A673 (cell line): Measurements from ENCODE around the gene SPEM3. TPM values are rescaled to one million over a fixed set of nuclear protein-coding genes. Genes with fewer than 3 reads are reported as not detected.

Experiments
- BruUV-seq: library from RNA; stranded (reverse); fragments of 400-500 nt; replicated peaks from 2 replicates; lab custom pipeline; 2021; lab: Mats Ljungman, UMichigan
- CTCF ChIA-PET: fragments of 300-600 bp; sonication (Branson Sonifier 250); formaldehyde crosslinking; loops from one replicate; lab custom pipeline; 2022; ENCODE audit warnings: antibody characterized with exemption; lab: Charles Lee
- POLR2A ChIA-PET: fragments of 300-600 bp; sonication (Branson Sonifier 250); formaldehyde crosslinking; loops from one replicate; lab custom pipeline; 2022; ENCODE audit warnings: antibody characterized with exemption; ENCODE audit not compliant: low non-redundant PET; lab: Charles Lee
- DNase-seq: peaks from one replicate; pipeline ENCODE4 v3.0.0-alpha.2; 2015; ENCODE audit warnings: low spot score
- H3K27ac ChIP-seq: fragments of 200-600 bp; sonication (generic); 2 replicates; pipeline ENCODE4 v1.5.1; 2016; ENCODE audit warnings: mixed run types, low read depth, mild to moderate bottlenecking, mixed read lengths, antibody characterized with exemption, low read length; ENCODE audit not compliant: poor library complexity, severe bottlenecking
- H3K27me3 ChIP-seq: fragments of 200-600 bp; sonication (generic); replicated peaks from 2 replicates; pipeline ENCODE4 v1.6.1; 2017; ENCODE audit warnings: mixed run types, low read depth, mild to moderate bottlenecking, mixed read lengths, antibody characterized with exemption, low read length; ENCODE audit not compliant: insufficient read depth, poor library complexity
- H3K36me3 ChIP-seq: fragments of 200-600 bp; sonication (generic); 2 replicates; pipeline ENCODE4 v1.6.1; 2016; ENCODE audit warnings: mixed run types, mild to moderate bottlenecking, mixed read lengths, antibody characterized with exemption, low read length; ENCODE audit not compliant: insufficient read depth, poor library complexity, severe bottlenecking
- H3K4me1 ChIP-seq: fragments of 200-600 bp; sonication (generic); 2 replicates; pipeline ENCODE4 v1.6.1; 2017; ENCODE audit warnings: mixed run types, mild to moderate bottlenecking, mixed read lengths, antibody characterized with exemption, low read length; ENCODE audit not compliant: insufficient read depth, poor library complexity, severe bottlenecking
- H3K4me3 ChIP-seq: fragments of 200-600 bp; sonication (generic); 2 replicates; pipeline ENCODE4 v1.5.1; 2016; ENCODE audit warnings: low read depth, mixed run types, mild to moderate bottlenecking, mixed read lengths, low read length; ENCODE audit not compliant: poor library complexity, severe bottlenecking
- H3K9me3 ChIP-seq: fragments of 200-600 bp; sonication (generic); 2 replicates; pipeline ENCODE4 v1.6.1; 2016; ENCODE audit warnings: mixed run types, low read depth, mild to moderate bottlenecking, mixed read lengths, antibody characterized with exemption, low read length; ENCODE audit not compliant: poor library complexity, severe bottlenecking
- CTCF ChIP-seq: fragments of 300-800, 200-600 bp; sonication (generic); conservative IDR thresholded peaks from 2 replicates; pipeline ENCODE4 v1.5.1; 2017; ENCODE audit warnings: low read depth, mild to moderate bottlenecking, antibody characterized with exemption, low read length, moderate library complexity, mixed read lengths
- EZH2 ChIP-seq: fragments of 200-600 bp; sonication (generic); IDR thresholded peaks from 2 replicates; pipeline ENCODE4 v1.6.1; 2017; ENCODE audit warnings: borderline replicate concordance, low read depth, mild to moderate bottlenecking, mixed read lengths, antibody characterized with exemption, low read length; ENCODE audit not compliant: poor library complexity, severe bottlenecking
- intact Hi-C: fragments of 100-400 bp; cut with micrococcal nuclease; formaldehyde crosslinking; loops from one replicate; pipeline ENCODE4 v1.10.0; 2022; ENCODE audit not compliant: unreplicated experiment
- total RNA-seq: library from RNA; stranded (reverse); gene quantifications from 2 replicates; pipeline ENCODE4 v1.2.3, GENCODE V29; 2021

Gene SPEM3
- total RNA-seq, 1 experiment from 2014 or later = not detected

DNA sequence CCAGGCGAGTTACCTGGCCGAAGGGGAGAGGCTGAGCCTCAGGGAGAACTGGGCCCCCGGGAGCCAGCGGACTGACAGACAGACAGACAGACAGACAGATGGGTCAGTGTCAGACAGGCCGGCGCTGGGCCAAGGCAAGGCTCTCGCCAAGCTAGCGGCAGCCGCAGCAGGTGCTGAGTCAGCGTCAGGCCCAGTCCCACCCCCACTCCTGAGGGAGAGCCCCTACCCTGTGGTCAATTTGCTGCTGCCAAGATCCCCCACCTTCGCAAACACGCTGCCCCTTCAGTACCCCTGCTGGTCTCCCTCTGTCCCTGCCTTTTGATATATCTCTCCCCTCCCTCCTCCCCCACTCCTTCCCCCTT lies 12.2 kb downstream of the SPEM3 start:
- intact Hi-C loops = loop anchor here (1.0 kb wide), 1 partner anchor 43 kb away; the partner anchor contains the start of gene POLR2A
- Histone ChIP-seq H3K36me3 (no peaks in the 10 kb centered on the region), H3K9me3 (no peaks in the 10 kb centered on the region), H3K27me3 (no peaks in the 10 kb centered on the region), H3K27ac (peak overlapping the region; percentile 97), H3K4me3 (peak overlapping the region; percentile 90), H3K4me1 (peaks cover 53% of the 10 kb centered on the region)
- POLR2A ChIA-PET = interaction anchor here (0.6 kb wide), 3 partner anchors 44 to 245 kb away, joined by 3 to 4 read pairs (median 4); no protein-coding TSS in a partner anchor
- CTCF ChIA-PET = interaction anchor here (0.6 to 1.9 kb wide), 6 partner anchors 20 to 601 kb away, joined by 3 to 12 read pairs (median 6); partner anchors contain the start of gene ZBTB4
- TF ChIP-seq EZH2 = no peak
- TF ChIP-seq CTCF = 0 out of 2 replicates have a peak, but pooled peaks have one; percentile 16
- no TSS peak for BruUV-seq
- peak; percentile 83 for DNase-seq

DNA sequence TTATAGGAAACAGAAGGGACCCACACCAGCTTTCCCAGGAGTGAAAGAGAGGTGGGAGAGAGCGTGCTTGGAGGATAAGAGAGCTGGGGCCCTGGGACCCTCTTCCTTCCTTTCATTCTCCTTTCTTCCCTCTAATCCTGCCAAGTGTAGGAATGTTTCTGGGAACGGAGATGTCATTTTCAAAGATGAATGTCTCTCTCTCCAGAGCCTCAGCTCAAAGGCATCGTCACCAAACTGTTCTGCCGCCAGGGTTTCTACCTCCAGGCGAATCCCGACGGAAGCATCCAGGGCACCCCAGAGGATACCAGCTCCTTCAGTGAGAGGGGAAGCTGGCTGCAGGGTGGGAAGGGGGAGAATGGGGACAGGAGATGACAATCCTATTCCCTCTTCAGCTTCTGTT lies 12.6 kb downstream of the SPEM3 start:
- H3K36me3 ChIP-seq = no peaks in the 10 kb centered on the region
- no peak for TF ChIP-seq EZH2
- TF ChIP-seq CTCF = 0 out of 2 replicates have a peak, but pooled peaks have one; percentile 3
- ChIA-PET CTCF (interaction anchor here (0.6 to 1.9 kb wide), 6 partner anchors 19 to 600 kb away, joined by 3 to 12 read pairs (median 6); partner anchors contain the start of gene ZBTB4), POLR2A (interaction anchor here (0.6 kb wide), 3 partner anchors 44 to 245 kb away, joined by 3 to 4 read pairs (median 4); no protein-coding TSS in a partner anchor)
- intact Hi-C loops = no loop called here
- DNase-seq = peak; percentile 54
- H3K4me1 ChIP-seq = peaks cover 50% of the 10 kb centered on the region
- no peaks in the 10 kb centered on the region for H3K27me3 ChIP-seq
- H3K27ac ChIP-seq = peak overlapping the region; percentile 97
- H3K9me3 ChIP-seq = no peaks in the 10 kb centered on the region
- peak overlapping the region; percentile 90 for H3K4me3 ChIP-seq
- BruUV-seq = no TSS peak

GRCh38 chr17:7442142-7442541 lies 13.5 kb downstream of the SPEM3 start:
- Histone ChIP-seq H3K4me1 (peaks cover 46% of the 10 kb centered on the region), H3K9me3 (no peaks in the 10 kb centered on the region), H3K36me3 (no peaks in the 10 kb centered on the region), H3K27ac (no peak overlapping the region), H3K4me3 (no peak overlapping the region), H3K27me3 (no peaks in the 10 kb centered on the region)
- POLR2A ChIA-PET = no interaction called here
- intact Hi-C loops = no loop called here
- DNase-seq = no peak
- CTCF ChIA-PET = interaction anchor here (1.9 kb wide), 1 partner anchor 118 kb away, joined by 7 read pairs; no protein-coding TSS in a partner anchor
- no peak for TF ChIP-seq CTCF
- TF ChIP-seq EZH2 = no peak
- BruUV-seq = no TSS peak
